Measurements from ENCODE around the gene SLC1A7. TPM values are rescaled to one million over a fixed set of nuclear protein-coding genes. Genes with fewer than 3 reads are reported as not detected.

SLC1A7 gene
- total and polyA plus RNA-seq, 3 donors from 2014 or later = 0.32 to 1.2 (median 0.47) TPM

- Histone ChIP-seq H3K4me3 (no peak overlapping the region), H3K36me3 (ENCODE audit: low read depth, missing control alignments) (no peaks in the 10 kb centered on the region), H3K27ac (no peak overlapping the region), H3K9me3 (no peaks in the 10 kb centered on the region), H3K4me1 (peaks cover 15% of the 10 kb centered on the region), H3K27me3 (no peaks in the 10 kb centered on the region)
- TF ChIP-seq POLR2A (IDR thresholded peaks at IDR 0.05) = no peak
- TF ChIP-seq CTCF (IDR thresholded peaks at IDR 0.05) = no peak
- WGBS, 2 donors = 95 to 96% methylated on average over 36 to 44 of the region's 46 CpGs
- intact Hi-C loops (cut with DNase I; ENCODE audit: low total_unique reads) = no loop called here
- DNase-seq = no peak
Observed at GRCh38 chr1:53078333-53079101, 63.9 kb downstream of the SLC1A7 start.

- 91 to 97% methylated on average over 10 to 12 of the region's 13 CpGs for WGBS, 2 donors
- peaks cover 15% of the 10 kb centered on the region for H3K4me1 ChIP-seq
- DNase-seq = no peak
- intact Hi-C loops (cut with DNase I; ENCODE audit: low total_unique reads) = no loop called here
- TF ChIP-seq CTCF (IDR thresholded peaks at IDR 0.05) (no peak), POLR2A (IDR thresholded peaks at IDR 0.05) (no peak)
- H3K36me3 ChIP-seq (ENCODE audit: low read depth, missing control alignments) = no peaks in the 10 kb centered on the region
- no peaks in the 10 kb centered on the region for H3K9me3 ChIP-seq
- no peak overlapping the region for H3K4me3 ChIP-seq
- H3K27ac ChIP-seq = no peak overlapping the region
- no peaks in the 10 kb centered on the region for H3K27me3 ChIP-seq
Observed at GRCh38 chr1:53077599-53077965, 64.9 kb downstream of the SLC1A7 start.

DNA sequence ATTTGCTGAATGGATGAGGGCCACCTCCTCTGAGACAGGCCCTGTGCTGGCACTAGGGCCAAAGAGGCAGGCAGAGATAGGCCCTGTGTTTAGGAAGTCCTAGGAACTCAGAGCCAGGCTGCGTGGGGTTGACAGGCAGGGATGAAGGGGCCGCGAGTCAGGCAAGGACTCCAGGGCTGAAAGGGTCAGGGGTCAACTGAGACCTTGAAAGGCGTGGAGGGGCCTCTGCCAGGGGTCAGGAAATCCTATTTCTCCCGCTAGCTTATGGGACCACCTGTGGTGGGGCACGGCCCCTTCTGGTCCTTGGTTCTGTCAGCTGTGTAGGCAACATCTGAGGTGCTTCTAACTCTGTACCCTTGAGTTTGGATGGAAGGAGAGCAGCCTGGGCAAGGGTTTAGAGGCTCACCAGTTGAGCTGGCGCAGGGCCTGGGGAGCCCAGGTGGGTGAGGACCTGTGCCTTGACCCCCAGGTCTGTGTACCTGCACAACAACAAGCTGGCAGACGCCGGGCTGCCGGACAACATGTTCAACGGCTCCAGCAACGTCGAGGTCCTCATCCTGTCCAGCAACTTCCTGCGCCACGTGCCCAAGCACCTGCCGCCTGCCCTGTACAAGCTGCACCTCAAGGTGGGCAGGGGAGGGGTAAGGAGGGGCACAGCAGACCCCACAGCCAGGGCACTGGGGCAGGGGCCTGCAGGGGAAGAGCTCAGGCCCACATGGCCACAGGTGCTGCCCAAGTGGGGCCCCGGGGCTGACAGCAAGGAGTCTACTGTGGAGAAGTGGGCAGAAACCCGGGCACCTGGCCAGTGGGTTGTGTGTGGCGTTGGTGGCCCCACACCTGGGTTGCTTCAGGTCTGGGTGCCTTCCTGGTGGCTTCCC, 65.5 kb downstream of the SLC1A7 start:
- no peaks in the 10 kb centered on the region for H3K27me3 ChIP-seq
- no peaks in the 10 kb centered on the region for H3K9me3 ChIP-seq
- intact Hi-C loops (cut with DNase I; ENCODE audit: low total_unique reads) = no loop called here
- no peak for DNase-seq
- WGBS, 2 donors = 88 to 92% methylated on average over 4 to 19 of the region's 19 CpGs
- no peaks in the 10 kb centered on the region for H3K36me3 ChIP-seq (ENCODE audit: low read depth, missing control alignments)
- TF ChIP-seq CTCF (IDR thresholded peaks at IDR 0.05) (no peak), POLR2A (IDR thresholded peaks at IDR 0.05) (no peak)
- peaks cover 15% of the 10 kb centered on the region for H3K4me1 ChIP-seq
- H3K4me3 ChIP-seq = no peak overlapping the region
- H3K27ac ChIP-seq = no peak overlapping the region

DNA sequence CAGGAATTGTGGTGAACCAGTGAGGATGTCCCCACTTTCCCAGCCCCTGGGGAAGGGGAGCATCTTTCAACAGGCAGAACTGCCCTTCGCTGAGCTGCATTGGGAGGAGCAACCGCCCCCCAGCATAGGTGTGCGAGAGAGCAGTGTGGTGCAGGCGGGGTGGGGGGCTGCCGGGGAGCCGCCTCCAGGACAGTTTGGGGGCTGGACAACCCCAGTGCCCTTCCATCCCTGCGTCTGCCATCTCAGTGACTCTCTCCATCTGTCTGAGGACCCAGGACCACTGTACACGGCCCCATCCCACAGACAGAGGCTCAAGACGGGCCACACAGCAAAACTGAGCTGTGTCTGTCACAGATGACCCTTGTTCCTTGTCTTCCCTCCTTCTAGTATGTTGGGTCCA, 66.3 kb downstream of the SLC1A7 start:
- intact Hi-C loops (cut with DNase I; ENCODE audit: low total_unique reads) = no loop called here
- no peaks in the 10 kb centered on the region for H3K9me3 ChIP-seq
- 84 to 95% methylated on average over 3 to 9 of the region's 9 CpGs for WGBS, 2 donors
- no peak overlapping the region for H3K4me3 ChIP-seq
- no peak for TF ChIP-seq CTCF (IDR thresholded peaks at IDR 0.05)
- no peak for TF ChIP-seq POLR2A (IDR thresholded peaks at IDR 0.05)
- peaks cover 15% of the 10 kb centered on the region for H3K4me1 ChIP-seq
- DNase-seq = no peak
- H3K27me3 ChIP-seq = no peaks in the 10 kb centered on the region
- H3K27ac ChIP-seq = no peak overlapping the region
- H3K36me3 ChIP-seq (ENCODE audit: low read depth, missing control alignments) = no peaks in the 10 kb centered on the region

Data from testis (tissue), 3 donors.